A549 (cell line): ENCODE results near the gene INPP5B. TPM values are rescaled to one million over a fixed set of nuclear protein-coding genes. Genes with fewer than 3 reads are reported as not detected.
A peak's percentile ranks its signal among the peaks of the same experiment; 100 is the strongest.

Source experiments
- ATAC-seq, 2 experiments: fragments of 200-7000 bp in 1 of 2; fragments of >200 bp in 1 of 2; cut with Nextera tagmentation in 1 of 2; cut with Tn5 transposase in 1 of 2; 3 replicates each; pipeline versions ENCODE4 v1.8.0 to v1.9.1; 2018 to 2020; ENCODE audit warnings: mild to moderate bottlenecking in 1 of 2, moderate library complexity in 1 of 2
- CTCF ChIA-PET: fragments of 300-600 bp; sonication (Branson Sonifier 250); formaldehyde crosslinking; extraction: SDS; loops from one replicate; lab custom pipeline; 2021; ENCODE audit warnings: antibody characterized with exemption, inconsistent platforms; lab: Yijun Ruan, JAX
- POLR2A ChIA-PET: fragments of 350-600 bp; formaldehyde crosslinking; extraction: SDS; loops from one replicate; lab custom pipeline; 2021; ENCODE audit warnings: antibody characterized with exemption, inconsistent platforms; lab: Yijun Ruan, JAX
- DNase-seq, 2 experiments: peaks; one replicate each; pipeline versions ENCODE4 v3.0.0 to v3.0.0-alpha.2; 2011 to 2016; ENCODE audit warnings: low read depth in 1 of 2, low spot score in 1 of 2
- FAIRE-seq: peaks from 2 replicates; lab custom pipeline; 2011; peaks lifted over from hg19 to GRCh38; lab: Jason Lieb, UNC
- H3K27ac ChIP-seq, 2 experiments: fragments of >200 bp; sonication (Bioruptor Twin); formaldehyde crosslinking; 3 replicates each; pipeline ENCODE4 v1.5.1; 2016 to 2017
- H3K4me1 ChIP-seq: fragments of >200 bp; sonication (Bioruptor Twin); formaldehyde crosslinking; 3 replicates; pipeline ENCODE4 v1.6.1; 2016
- H3K4me2 ChIP-seq: fragments of >200 bp; sonication (Bioruptor Twin); formaldehyde crosslinking; 3 replicates; pipeline ENCODE4 v1.6.1; 2016
- H3K4me3 ChIP-seq: fragments of >200 bp; sonication (Bioruptor Twin); formaldehyde crosslinking; 3 replicates; pipeline ENCODE4 v1.5.1; 2016
- H3K9me3 ChIP-seq: fragments of >200 bp; sonication (Bioruptor Twin); formaldehyde crosslinking; 3 replicates; pipeline ENCODE4 v1.6.1; 2016
- CBX8 ChIP-seq: fragments of 200-600 bp; sonication (generic); IDR thresholded peaks from 2 replicates; pipeline ENCODE4 v1.6.1; 2016
- CEBPB ChIP-seq, 2 experiments: fragments of >200 bp in 1 of 2; sonication (Bioruptor Twin) in 1 of 2; formaldehyde crosslinking in 1 of 2; IDR thresholded peaks; 2 replicates each; pipeline ENCODE4 v1.6.1; 2012 to 2016
- CHD2 ChIP-seq: fragments of 150-350 bp; IDR thresholded peaks from 2 replicates; pipeline ENCODE4 v1.6.1; 2014; ENCODE audit warnings: low read length; ENCODE audit not compliant: partially characterized antibody
- CHD4 ChIP-seq: fragments of 200-600 bp; sonication (generic); IDR thresholded peaks from 2 replicates; pipeline ENCODE4 v1.6.1; 2016; ENCODE audit warnings: antibody characterized with exemption, mild to moderate bottlenecking, borderline replicate concordance
- EHF ChIP-seq: fragments of 250-450 bp; sonication (Bioruptor Pico); IDR thresholded peaks from 2 replicates; pipeline ENCODE4 v1.5.0; 2020; ENCODE audit warnings: mild to moderate bottlenecking
- EHMT2 ChIP-seq: fragments of 200-600 bp; sonication (generic); IDR thresholded peaks from 2 replicates; pipeline ENCODE4 v1.6.1; 2016; ENCODE audit warnings: antibody characterized with exemption, low read depth, mild to moderate bottlenecking, moderate library complexity
- EP300 ChIP-seq, 2 experiments: fragments of >200 bp; sonication (Bioruptor Twin); formaldehyde crosslinking; IDR thresholded peaks; 2 replicates in 1 of 2; 3 replicates in 1 of 2; pipeline ENCODE4 v1.6.1; 2016 to 2017
- FOSB ChIP-seq: fragments of 250-450 bp; sonication (Bioruptor Pico); IDR thresholded peaks from 2 replicates; pipeline ENCODE4 v1.5.0; 2020; ENCODE audit warnings: mild to moderate bottlenecking, moderate library complexity
- FOSL2 ChIP-seq, 2 experiments: fragments of 450-650 bp in 1 of 2; fragments of >200 bp in 1 of 2; sonication (Bioruptor Twin) in 1 of 2; formaldehyde crosslinking; IDR thresholded peaks; 2 replicates each; pipeline versions ENCODE4 v1.5.0 to v1.6.1; 2016 to 2020; ENCODE audit warnings: mild to moderate bottlenecking in 1 of 2, moderate library complexity in 1 of 2
- HDAC2 ChIP-seq: fragments of 200-600 bp; sonication (generic); IDR thresholded peaks from 2 replicates; pipeline ENCODE4 v1.6.1; 2016
- HOXA7 ChIP-seq: fragments of 250-450 bp; sonication (Bioruptor Pico); IDR thresholded peaks from 2 replicates; pipeline ENCODE4 v1.5.0; 2020; ENCODE audit warnings: mild to moderate bottlenecking, moderate library complexity
- JUN ChIP-seq, 2 experiments: fragments of >200 bp; sonication (Bioruptor Twin); formaldehyde crosslinking; IDR thresholded peaks; 2 replicates in 1 of 2; 3 replicates in 1 of 2; pipeline ENCODE4 v1.6.1; 2016 to 2017
- JUNB ChIP-seq: fragments of >200 bp; sonication (Bioruptor Twin); formaldehyde crosslinking; IDR thresholded peaks from 2 replicates; pipeline ENCODE4 v1.6.1; 2016
- KDM1A ChIP-seq: fragments of 200-600 bp; sonication (generic); IDR thresholded peaks from 2 replicates; pipeline ENCODE4 v1.6.1; 2016; ENCODE audit warnings: low read depth, mild to moderate bottlenecking
- MAFK ChIP-seq: fragments of 450-650 bp; IDR thresholded peaks from 2 replicates; pipeline ENCODE4 v1.6.1; 2014; ENCODE audit not compliant: partially characterized antibody
- MAZ ChIP-seq: fragments of 150-350 bp; IDR thresholded peaks from 2 replicates; pipeline ENCODE4 v1.6.1; 2014; ENCODE audit warnings: antibody characterized with exemption, low read depth, low read length, borderline replicate concordance
- MYC ChIP-seq: IDR thresholded peaks from 2 replicates; pipeline ENCODE4 v1.6.1; 2012; ENCODE audit warnings: mild to moderate bottlenecking, inconsistent platforms, low read length, improper control_type of control experiment, borderline replicate concordance
- NPAS2 ChIP-seq: fragments of 250-450 bp; sonication (Bioruptor Pico); IDR thresholded peaks from 2 replicates; pipeline ENCODE4 v1.8.0; 2022; ENCODE audit warnings: mild to moderate bottlenecking, moderate library complexity, borderline replicate concordance
- NR3C1 ChIP-seq: fragments of >200 bp; sonication (Bioruptor Twin); formaldehyde crosslinking; IDR thresholded peaks from 3 replicates; pipeline ENCODE4 v1.6.1; 2017
- POLR2A ChIP-seq: IDR thresholded peaks from 2 replicates; pipeline ENCODE4 v1.6.1; 2012; ENCODE audit warnings: mild to moderate bottlenecking, low read length
- RARB ChIP-seq: fragments of 250-450 bp; sonication (Bioruptor Pico); IDR thresholded peaks from 2 replicates; pipeline ENCODE4 v1.8.0; 2021; ENCODE audit warnings: mild to moderate bottlenecking, moderate library complexity
- TFCP2L1 ChIP-seq: fragments of 250-450 bp; sonication (Bioruptor Pico); IDR thresholded peaks from 2 replicates; pipeline ENCODE4 v1.5.0; 2021; ENCODE audit warnings: mild to moderate bottlenecking
- TP53 ChIP-seq: fragments of 250-450 bp; sonication (Bioruptor Pico); IDR thresholded peaks from 2 replicates; pipeline ENCODE4 v1.5.0; 2021; ENCODE audit warnings: mild to moderate bottlenecking, moderate library complexity
- ZFP36 ChIP-seq: fragments of 450-650 bp; IDR thresholded peaks from 2 replicates; pipeline ENCODE4 v1.6.1; 2014; ENCODE audit warnings: borderline replicate concordance; ENCODE audit not compliant: partially characterized antibody
- ZNF302 ChIP-seq: fragments of 250-450 bp; sonication (Bioruptor Pico); IDR thresholded peaks from 2 replicates; pipeline ENCODE4 v1.9.0; 2021; ENCODE audit warnings: inconsistent platforms, mild to moderate bottlenecking, moderate library complexity
- WGBS: methylation state at CpG from one replicate; pipeline ENCODE4 v1.1.6; 2017; ENCODE audit errors: missing lambda C conversion rate; 5-methylcytosine and 5-hydroxymethylcytosine counted together
- polyA plus RNA-seq, 4 experiments: library from polyadenylated mRNA; depleted of rRNA in 3 of 4; stranded (reverse); fragments of >200 nt; fragmentation: RNase III in 1 of 4; extraction: RNeasy Plus Mini Kit Qiagen cat#74134 plus additional on column Dnase treatment in 1 of 4; gene quantifications; 2 replicates in 3 of 4; 3 replicates in 1 of 4; pipeline ENCODE4 v1.2.3, GENCODE V29; 2011 to 2017
- TF ChIP-seq, protein P1 (sequence below): fragments of >200 bp; sonication (Bioruptor Twin); formaldehyde crosslinking; IDR thresholded peaks from 3 replicates; pipeline ENCODE4 v1.6.1; 2016
- TF ChIP-seq, protein P2 (sequence below): fragments of 150-350 bp; IDR thresholded peaks from 2 replicates; pipeline ENCODE4 v1.6.1; 2014; ENCODE audit warnings: low read depth, mild to moderate bottlenecking, low read length
- TF ChIP-seq, protein P3 (sequence below): fragments of 200-600 bp; sonication (generic); IDR thresholded peaks from 2 replicates; pipeline ENCODE4 v1.6.1; 2016; ENCODE audit warnings: antibody characterized with exemption, mild to moderate bottlenecking, moderate library complexity
- TF ChIP-seq, protein P4 (sequence below): IDR thresholded peaks from 2 replicates; pipeline ENCODE4 v1.6.1; 2012
- TF ChIP-seq, protein P5 (sequence below): IDR thresholded peaks from 2 replicates; pipeline ENCODE4 v1.6.1; 2012
- TF ChIP-seq, protein P6 (sequence below): fragments of 450-650 bp; IDR thresholded peaks from 2 replicates; pipeline ENCODE4 v1.6.1; 2014; ENCODE audit warnings: antibody characterized with exemption
- TF ChIP-seq, protein P7 (sequence below): IDR thresholded peaks from 2 replicates; pipeline ENCODE4 v1.6.1; 2012; ENCODE audit warnings: low read depth, borderline replicate concordance

Gene INPP5B
- polyA plus RNA-seq, 2 of the 4 experiments (the other 2 are of a cell fraction), result 4.9 to 11.1 TPM

DNA sequence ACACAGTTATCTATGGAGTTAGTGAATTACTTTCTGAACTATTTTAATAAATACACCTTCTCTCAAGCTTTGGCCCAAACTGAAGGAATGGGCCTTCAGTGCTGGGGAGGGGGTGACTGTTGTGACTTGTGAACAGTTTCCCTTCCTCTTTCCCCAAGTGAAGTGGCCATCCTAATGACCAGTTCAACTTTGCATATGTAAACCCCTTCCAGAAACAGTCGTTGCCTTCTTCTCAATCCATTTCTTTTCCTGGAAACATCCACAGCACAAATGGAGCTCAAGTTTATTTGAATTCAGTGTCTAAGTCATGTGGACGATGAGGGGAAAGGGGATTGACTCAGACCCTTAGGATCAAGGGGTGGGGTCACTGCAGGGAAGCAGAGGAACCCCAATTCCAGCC lies 1.3 kb upstream of the INPP5B start:
- TF ChIP-seq, protein P1, sequence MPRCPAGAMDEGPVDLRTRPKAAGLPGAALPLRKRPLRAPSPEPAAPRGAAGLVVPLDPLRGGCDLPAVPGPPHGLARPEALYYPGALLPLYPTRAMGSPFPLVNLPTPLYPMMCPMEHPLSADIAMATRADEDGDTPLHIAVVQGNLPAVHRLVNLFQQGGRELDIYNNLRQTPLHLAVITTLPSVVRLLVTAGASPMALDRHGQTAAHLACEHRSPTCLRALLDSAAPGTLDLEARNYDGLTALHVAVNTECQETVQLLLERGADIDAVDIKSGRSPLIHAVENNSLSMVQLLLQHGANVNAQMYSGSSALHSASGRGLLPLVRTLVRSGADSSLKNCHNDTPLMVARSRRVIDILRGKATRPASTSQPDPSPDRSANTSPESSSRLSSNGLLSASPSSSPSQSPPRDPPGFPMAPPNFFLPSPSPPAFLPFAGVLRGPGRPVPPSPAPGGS, result no peak
- TF ChIP-seq HDAC2 (no peak), NPAS2 (no peak), JUN (IDR thresholded peaks at IDR 0.05) (no peak), KDM1A (no peak), CHD2 (no peak), MAFK (no peak), EHF (CRISPR knock-in tag) (no peak), ZNF302 (CRISPR knock-in tag) (no peak), CEBPB (IDR thresholded peaks at IDR 0.05) (no peak), TP53 (CRISPR knock-in tag) (no peak), CHD4 (no peak), EP300 (IDR thresholded peaks at IDR 0.05) (no peak), TFCP2L1 (CRISPR knock-in tag) (no peak), NR3C1 (no peak), FOSB (CRISPR knock-in tag) (no peak), EHMT2 (no peak)
- TF ChIP-seq, protein P2, sequence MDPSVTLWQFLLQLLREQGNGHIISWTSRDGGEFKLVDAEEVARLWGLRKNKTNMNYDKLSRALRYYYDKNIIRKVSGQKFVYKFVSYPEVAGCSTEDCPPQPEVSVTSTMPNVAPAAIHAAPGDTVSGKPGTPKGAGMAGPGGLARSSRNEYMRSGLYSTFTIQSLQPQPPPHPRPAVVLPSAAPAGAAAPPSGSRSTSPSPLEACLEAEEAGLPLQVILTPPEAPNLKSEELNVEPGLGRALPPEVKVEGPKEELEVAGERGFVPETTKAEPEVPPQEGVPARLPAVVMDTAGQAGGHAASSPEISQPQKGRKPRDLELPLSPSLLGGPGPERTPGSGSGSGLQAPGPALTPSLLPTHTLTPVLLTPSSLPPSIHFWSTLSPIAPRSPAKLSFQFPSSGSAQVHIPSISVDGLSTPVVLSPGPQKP, result no peak
- TF ChIP-seq, protein P3, sequence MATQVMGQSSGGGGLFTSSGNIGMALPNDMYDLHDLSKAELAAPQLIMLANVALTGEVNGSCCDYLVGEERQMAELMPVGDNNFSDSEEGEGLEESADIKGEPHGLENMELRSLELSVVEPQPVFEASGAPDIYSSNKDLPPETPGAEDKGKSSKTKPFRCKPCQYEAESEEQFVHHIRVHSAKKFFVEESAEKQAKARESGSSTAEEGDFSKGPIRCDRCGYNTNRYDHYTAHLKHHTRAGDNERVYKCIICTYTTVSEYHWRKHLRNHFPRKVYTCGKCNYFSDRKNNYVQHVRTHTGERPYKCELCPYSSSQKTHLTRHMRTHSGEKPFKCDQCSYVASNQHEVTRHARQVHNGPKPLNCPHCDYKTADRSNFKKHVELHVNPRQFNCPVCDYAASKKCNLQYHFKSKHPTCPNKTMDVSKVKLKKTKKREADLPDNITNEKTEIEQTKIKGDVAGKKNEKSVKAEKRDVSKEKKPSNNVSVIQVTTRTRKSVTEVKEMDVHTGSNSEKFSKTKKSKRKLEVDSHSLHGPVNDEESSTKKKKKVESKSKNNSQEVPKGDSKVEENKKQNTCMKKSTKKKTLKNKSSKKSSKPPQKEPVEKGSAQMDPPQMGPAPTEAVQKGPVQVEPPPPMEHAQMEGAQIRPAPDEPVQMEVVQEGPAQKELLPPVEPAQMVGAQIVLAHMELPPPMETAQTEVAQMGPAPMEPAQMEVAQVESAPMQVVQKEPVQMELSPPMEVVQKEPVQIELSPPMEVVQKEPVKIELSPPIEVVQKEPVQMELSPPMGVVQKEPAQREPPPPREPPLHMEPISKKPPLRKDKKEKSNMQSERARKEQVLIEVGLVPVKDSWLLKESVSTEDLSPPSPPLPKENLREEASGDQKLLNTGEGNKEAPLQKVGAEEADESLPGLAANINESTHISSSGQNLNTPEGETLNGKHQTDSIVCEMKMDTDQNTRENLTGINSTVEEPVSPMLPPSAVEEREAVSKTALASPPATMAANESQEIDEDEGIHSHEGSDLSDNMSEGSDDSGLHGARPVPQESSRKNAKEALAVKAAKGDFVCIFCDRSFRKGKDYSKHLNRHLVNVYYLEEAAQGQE, result no peak
- TF ChIP-seq, protein P4, sequence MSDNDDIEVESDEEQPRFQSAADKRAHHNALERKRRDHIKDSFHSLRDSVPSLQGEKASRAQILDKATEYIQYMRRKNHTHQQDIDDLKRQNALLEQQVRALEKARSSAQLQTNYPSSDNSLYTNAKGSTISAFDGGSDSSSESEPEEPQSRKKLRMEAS, result no peak
- ChIA-PET CTCF (interaction anchor here (1.1 to 2.0 kb wide), 3 partner anchors 28 to 42 kb away, joined by 3 to 5 read pairs (median 5); partner anchors contain the start of gene SF3A3), POLR2A (no interaction called here)
- Histone ChIP-seq H3K4me1 (peaks cover 13% of the 10 kb centered on the region), H3K4me2 (no peak overlapping the region), H3K9me3 (no peaks in the 10 kb centered on the region), H3K27ac (no peak overlapping the region), H3K4me3 (no peak overlapping the region)
- no peak for FAIRE-seq
- WGBS, result 33% methylated on average over 2 of the region's 2 CpGs
- no peak for ATAC-seq
- DNase-seq, result no peak

DNA sequence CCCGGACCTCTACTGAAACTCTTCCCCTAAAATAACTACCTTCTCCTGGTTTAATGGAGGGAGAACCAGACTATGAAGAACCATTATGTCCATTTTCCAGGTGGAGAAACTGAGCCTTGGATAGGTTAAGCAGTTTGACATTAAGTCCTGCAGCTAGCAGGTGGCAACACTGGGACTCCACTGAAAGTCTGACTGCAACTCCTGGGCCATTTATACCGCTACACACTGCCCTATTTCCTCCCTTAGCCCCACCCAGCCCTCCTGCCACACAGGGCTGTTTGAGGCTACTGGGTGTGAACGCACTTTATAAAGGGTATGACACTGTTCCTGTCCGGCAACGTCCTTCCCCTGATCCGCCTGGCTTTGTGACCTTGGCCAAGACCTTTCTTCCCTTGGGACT lies 511 bp upstream of the INPP5B start:
- no peak for FAIRE-seq
- POLR2A ChIA-PET, result interaction anchor here (0.5 to 1.2 kb wide), 3 partner anchors 12 to 23 kb away, joined by 3 to 9 read pairs (median 3); no protein-coding TSS in a partner anchor
- TF ChIP-seq, protein P5, sequence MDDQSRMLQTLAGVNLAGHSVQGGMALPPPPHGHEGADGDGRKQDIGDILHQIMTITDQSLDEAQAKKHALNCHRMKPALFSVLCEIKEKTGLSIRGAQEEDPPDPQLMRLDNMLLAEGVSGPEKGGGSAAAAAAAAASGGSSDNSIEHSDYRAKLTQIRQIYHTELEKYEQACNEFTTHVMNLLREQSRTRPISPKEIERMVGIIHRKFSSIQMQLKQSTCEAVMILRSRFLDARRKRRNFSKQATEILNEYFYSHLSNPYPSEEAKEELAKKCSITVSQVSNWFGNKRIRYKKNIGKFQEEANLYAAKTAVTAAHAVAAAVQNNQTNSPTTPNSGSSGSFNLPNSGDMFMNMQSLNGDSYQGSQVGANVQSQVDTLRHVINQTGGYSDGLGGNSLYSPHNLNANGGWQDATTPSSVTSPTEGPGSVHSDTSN, result no peak
- TF ChIP-seq JUNB (no peak), FOSL2 (IDR thresholded peaks at IDR 0.05) (no peak), FOSL2 (CRISPR knock-in tag; IDR thresholded peaks at IDR 0.05) (no peak), CEBPB (IDR thresholded peaks at IDR 0.05) (no peak), MAZ (no peak), RARB (no peak), CBX8 (no peak), MYC (no peak), POLR2A (no peak), ZFP36 (no peak), EHF (CRISPR knock-in tag) (no peak), HOXA7 (CRISPR knock-in tag) (no peak)
- TF ChIP-seq, protein P6, sequence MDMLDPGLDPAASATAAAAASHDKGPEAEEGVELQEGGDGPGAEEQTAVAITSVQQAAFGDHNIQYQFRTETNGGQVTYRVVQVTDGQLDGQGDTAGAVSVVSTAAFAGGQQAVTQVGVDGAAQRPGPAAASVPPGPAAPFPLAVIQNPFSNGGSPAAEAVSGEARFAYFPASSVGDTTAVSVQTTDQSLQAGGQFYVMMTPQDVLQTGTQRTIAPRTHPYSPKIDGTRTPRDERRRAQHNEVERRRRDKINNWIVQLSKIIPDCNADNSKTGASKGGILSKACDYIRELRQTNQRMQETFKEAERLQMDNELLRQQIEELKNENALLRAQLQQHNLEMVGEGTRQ, result no peak
- TF ChIP-seq, protein P7, sequence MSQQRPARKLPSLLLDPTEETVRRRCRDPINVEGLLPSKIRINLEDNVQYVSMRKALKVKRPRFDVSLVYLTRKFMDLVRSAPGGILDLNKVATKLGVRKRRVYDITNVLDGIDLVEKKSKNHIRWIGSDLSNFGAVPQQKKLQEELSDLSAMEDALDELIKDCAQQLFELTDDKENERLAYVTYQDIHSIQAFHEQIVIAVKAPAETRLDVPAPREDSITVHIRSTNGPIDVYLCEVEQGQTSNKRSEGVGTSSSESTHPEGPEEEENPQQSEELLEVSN, result no peak

More for the DNA sequence above, 511 bp upstream of the INPP5B start:
- CTCF ChIA-PET, result interaction anchor here (0.7 to 2.0 kb wide), 4 partner anchors 10 to 888 kb away, joined by 3 to 5 read pairs (median 4); no protein-coding TSS in a partner anchor
- peak overlapping the region; percentile 72; the same call in 1 of the 3 replicates for H3K4me3 ChIP-seq
- peaks cover 13% of the 10 kb centered on the region for H3K4me1 ChIP-seq
- 78% methylated on average over 6 of the region's 6 CpGs for WGBS
- peak overlapping the region; percentile 90 to 95 for H3K27ac ChIP-seq
- DNase-seq, result no peak
- no peaks in the 10 kb centered on the region for H3K9me3 ChIP-seq
- H3K4me2 ChIP-seq, result peak overlapping the region; percentile 86
- ATAC-seq, result no peak
